H9 (cell line): ENCODE measurements around the gene GGTLC2. TPM values are rescaled to one million over a fixed set of nuclear protein-coding genes. Genes with fewer than 3 reads are reported as not detected.

Experiments
- DNase-seq: peaks from one replicate; pipeline ENCODE4 v3.0.0-alpha.2; 2017
- H2AFZ ChIP-seq: one replicate; pipeline ENCODE4 v1.6.1; 2013; ENCODE audit warnings: mild to moderate bottlenecking, low read length, control low read depth, moderate library complexity
- H2AK5ac ChIP-seq: 2 replicates; pipeline ENCODE4 v1.6.1; 2013; ENCODE audit warnings: low read length, control low read depth, mixed read lengths; ENCODE audit not compliant: insufficient read length
- H2BK120ac ChIP-seq: one replicate; pipeline ENCODE4 v1.6.1; 2013; ENCODE audit warnings: low read depth, mild to moderate bottlenecking, low read length, control low read depth, inconsistent platforms; ENCODE audit not compliant: poor library complexity, severe bottlenecking
- H2BK12ac ChIP-seq: 2 replicates; pipeline ENCODE4 v1.6.1; 2013; ENCODE audit warnings: low read length, control low read depth, mixed read lengths, low read depth; ENCODE audit not compliant: insufficient read length
- H2BK15ac ChIP-seq: 2 replicates; pipeline ENCODE4 v1.6.1; 2013; ENCODE audit warnings: low read depth, low read length, control low read depth
- H2BK20ac ChIP-seq: one replicate; pipeline ENCODE4 v1.6.1; 2013; ENCODE audit warnings: low read depth, mild to moderate bottlenecking, low read length, control low read depth, inconsistent platforms; ENCODE audit not compliant: poor library complexity, severe bottlenecking
- H2BK5ac ChIP-seq: 2 replicates; pipeline ENCODE4 v1.6.1; 2013; ENCODE audit warnings: low read length, control low read depth, mixed read lengths; ENCODE audit not compliant: insufficient read length
- H3K14ac ChIP-seq: 2 replicates; pipeline ENCODE4 v1.6.1; 2013; ENCODE audit warnings: low read length, control low read depth; ENCODE audit not compliant: insufficient read depth
- H3K18ac ChIP-seq: 2 replicates; pipeline ENCODE4 v1.6.1; 2013; ENCODE audit warnings: low read depth, mild to moderate bottlenecking, mixed read lengths, low read length, control low read depth; ENCODE audit not compliant: insufficient read length
- H3K23ac ChIP-seq: 2 replicates; pipeline ENCODE4 v1.6.1; 2013; ENCODE audit warnings: low read length, control low read depth, mixed read lengths, low read depth; ENCODE audit not compliant: insufficient read length
- H3K23me2 ChIP-seq: 2 replicates; pipeline ENCODE4 v1.6.1; 2013; ENCODE audit warnings: low read depth, mild to moderate bottlenecking, mixed read lengths, low read length, control low read depth; ENCODE audit not compliant: insufficient read length, poor library complexity, severe bottlenecking
- H3K27ac ChIP-seq: 2 replicates; pipeline ENCODE4 v1.5.1; 2013; ENCODE audit warnings: low read length, control low read depth, mixed read lengths, low read depth; ENCODE audit not compliant: insufficient read length
- H3K27me3 ChIP-seq: 2 replicates; pipeline ENCODE4 v1.6.1; 2013; ENCODE audit warnings: low read length, control low read depth, inconsistent platforms; ENCODE audit not compliant: insufficient read depth
- H3K4ac ChIP-seq: 2 replicates; pipeline ENCODE4 v1.6.1; 2013; ENCODE audit warnings: low read depth, mild to moderate bottlenecking, control low read depth, inconsistent platforms, low read length, moderate library complexity
- H3K4me1 ChIP-seq: 2 replicates; pipeline ENCODE4 v1.6.1; 2013; ENCODE audit warnings: low read length, control low read depth, inconsistent platforms; ENCODE audit not compliant: insufficient read depth
- H3K4me2 ChIP-seq: 2 replicates; pipeline ENCODE4 v1.6.1; 2013; ENCODE audit warnings: low read length, control low read depth, mixed read lengths; ENCODE audit not compliant: insufficient read length, insufficient read depth
- H3K56ac ChIP-seq: 2 replicates; pipeline ENCODE4 v1.6.1; 2013; ENCODE audit warnings: low read depth, mild to moderate bottlenecking, mixed read lengths, low read length, control low read depth; ENCODE audit not compliant: insufficient read length
- H3K79me1 ChIP-seq: 2 replicates; pipeline ENCODE4 v1.6.1; 2013; ENCODE audit warnings: low read depth, mild to moderate bottlenecking, moderate library complexity, low read length, control low read depth, inconsistent platforms; ENCODE audit not compliant: insufficient read depth, poor library complexity, severe bottlenecking
- H3K79me2 ChIP-seq: 2 replicates; pipeline ENCODE4 v1.6.1; 2013; ENCODE audit warnings: low read length, control low read depth, inconsistent platforms; ENCODE audit not compliant: insufficient read depth
- H3K9ac ChIP-seq: 2 replicates; pipeline ENCODE4 v1.6.1; 2013; ENCODE audit warnings: low read length, control low read depth, mixed read lengths; ENCODE audit not compliant: insufficient read length; ENCODE audit errors: extremely low read depth
- H3K9me3 ChIP-seq: one replicate; pipeline ENCODE4 v1.6.1; 2013; ENCODE audit warnings: low read depth, low read length, inconsistent platforms; ENCODE audit not compliant: control insufficient read depth
- H3T11ph ChIP-seq: one replicate; pipeline ENCODE4 v1.6.1; 2013; ENCODE audit warnings: mild to moderate bottlenecking, low read length, control low read depth, inconsistent platforms
- H4K20me1 ChIP-seq: one replicate; pipeline ENCODE4 v1.6.1; 2013; ENCODE audit not compliant: control insufficient read depth, insufficient read length, insufficient read depth
- H4K5ac ChIP-seq: 2 replicates; pipeline ENCODE4 v1.6.1; 2013; ENCODE audit warnings: low read depth, mild to moderate bottlenecking, mixed read lengths, low read length, control low read depth; ENCODE audit not compliant: insufficient read length
- H4K8ac ChIP-seq: replicated peaks from 2 replicates; pipeline ENCODE4 v1.6.1; 2013; ENCODE audit warnings: low read length, control low read depth, mixed read lengths, low read depth; ENCODE audit not compliant: insufficient read length
- H4K91ac ChIP-seq: 2 replicates; pipeline ENCODE4 v1.6.1; 2013; ENCODE audit warnings: low read depth, mild to moderate bottlenecking, moderate library complexity, mixed read lengths, low read length, control low read depth; ENCODE audit not compliant: insufficient read length
- H3K27ac Mint-ChIP-seq, 3 experiments: 2 replicates in 2 of 3; 3 replicates in 1 of 3; pipeline ENCODE4 v1.8.0; 2020 to 2021; ENCODE audit warnings: mixed read lengths in 3 of 3, mild to moderate bottlenecking in 1 of 3, moderate library complexity in 1 of 3
- H3K27me3 Mint-ChIP-seq: 2 replicates; pipeline ENCODE4 v1.8.0; 2021; ENCODE audit warnings: low read depth, mild to moderate bottlenecking, moderate library complexity, mixed read lengths
- H3K36me3 Mint-ChIP-seq, 3 experiments: 2 replicates in 2 of 3; 3 replicates in 1 of 3; pipeline ENCODE4 v1.8.0; 2020 to 2021; ENCODE audit warnings: low read depth in 3 of 3, mixed read lengths in 3 of 3; ENCODE audit not compliant: insufficient read depth in 1 of 3
- H3K4me1 Mint-ChIP-seq, 2 experiments: 2 replicates each; pipeline ENCODE4 v1.8.0; 2020; ENCODE audit warnings: mixed read lengths in 2 of 2
- H3K4me3 Mint-ChIP-seq, 2 experiments: 2 replicates in 1 of 2; 3 replicates in 1 of 2; pipeline ENCODE4 v1.8.0; 2020 to 2021; ENCODE audit warnings: mild to moderate bottlenecking in 2 of 2, mixed read lengths in 2 of 2, moderate library complexity in 1 of 2
- H3K9me3 Mint-ChIP-seq, 2 experiments: 2 replicates in 1 of 2; 3 replicates in 1 of 2; pipeline ENCODE4 v1.8.0; 2020; ENCODE audit warnings: mild to moderate bottlenecking in 2 of 2, mixed read lengths in 2 of 2, moderate library complexity in 1 of 2
- WGBS: extraction: QIAGEN DNeasy Blood & Tissue Kit; methylation state at CpG from one replicate; pipeline ENCODE4 v1.1.7; 2013; ENCODE audit warnings: missing lambda C conversion rate, low lambda C conversion rate, mixed read lengths; ENCODE audit not compliant: insufficient read length; ENCODE audit errors: extremely low coverage; 5-methylcytosine and 5-hydroxymethylcytosine counted together
- total RNA-seq: library from RNA; stranded (reverse); gene quantifications from 2 replicates; pipeline ENCODE4 v1.2.1, GENCODE V29; 2021
- TF ChIP-seq, protein P1 (sequence below): fragments of 200-600 bp; sonication (generic); conservative IDR thresholded peaks from 3 replicates; pipeline ENCODE4 v1.8.0; 2021; ENCODE audit warnings: antibody characterized with exemption, mild to moderate bottlenecking

GGTLC2 gene
- total RNA-seq, 1 experiment from 2014 or later, result not detected

DNA sequence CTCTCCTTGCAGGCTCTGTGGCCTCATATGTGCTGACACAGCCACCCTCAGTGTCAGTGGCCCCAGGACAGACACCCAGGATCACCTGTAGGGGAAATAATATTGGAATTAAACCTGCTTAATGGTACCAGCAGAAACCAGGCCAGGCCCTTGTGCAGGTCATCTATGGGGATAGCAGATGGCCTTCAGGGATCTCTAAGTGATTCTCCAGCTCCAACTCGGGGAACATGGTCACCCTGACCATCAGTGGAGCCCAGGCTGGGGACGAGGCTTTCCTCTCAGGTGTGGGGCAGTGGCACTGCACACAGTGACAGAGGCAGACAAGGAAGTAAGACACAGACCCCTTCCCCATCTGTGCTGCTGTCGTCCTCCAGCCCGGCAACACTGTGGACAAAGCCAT is 16.9 kb downstream of the GGTLC2 start:
- no peak overlapping the region for H4K91ac ChIP-seq
- no peak overlapping the region for H3K4ac ChIP-seq
- Mint-ChIP-seq H3K4me3 (no peak overlapping the region), H3K36me3 (no peaks in the 10 kb centered on the region), H3K4me1 (peaks cover 2 to 8% of the 10 kb centered on the region in 2 experiments; a peak in 3 of 4 replicates), H3K9me3 (no peaks in the 10 kb centered on the region), H3K27me3 (peaks cover 100% of the 10 kb centered on the region), H3K27ac (peak overlapping the region in 1 of 3 experiments; percentile 73; a peak in 1 of 7 replicates)
- no peaks in the 10 kb centered on the region for H3K79me1 ChIP-seq
- no CpG with 5 or more reads among the region's 4 CpGs for WGBS
- peak overlapping the region; percentile 84; the same call in 1 of the 2 replicates for H3K14ac ChIP-seq
- H2BK20ac ChIP-seq, result no peak overlapping the region
- no peaks in the 10 kb centered on the region for H3K23me2 ChIP-seq
- H3K23ac ChIP-seq, result no peak overlapping the region
- H3K79me2 ChIP-seq, result no peaks in the 10 kb centered on the region
- H2AFZ ChIP-seq, result no peak overlapping the region
- peaks cover 21% of the 10 kb centered on the region; the same call in 1 of the 2 replicates for H3K27me3 ChIP-seq
- no peak overlapping the region for H3K27ac ChIP-seq
- H3K18ac ChIP-seq, result no peak overlapping the region
- H3T11ph ChIP-seq, result no peak overlapping the region
- no peaks in the 10 kb centered on the region for H4K20me1 ChIP-seq
- DNase-seq, result no peak
- no peak overlapping the region for H2BK5ac ChIP-seq
- no peaks in the 10 kb centered on the region for H3K9me3 ChIP-seq
- no peak overlapping the region for H3K4me2 ChIP-seq
- H2AK5ac ChIP-seq, result no peak overlapping the region
- no peaks in the 10 kb centered on the region for H3K4me1 ChIP-seq
- peak overlapping the region; percentile 5 for H4K5ac ChIP-seq
- H2BK12ac ChIP-seq, result no peak overlapping the region
- no peak overlapping the region for H2BK15ac ChIP-seq
- TF ChIP-seq, protein P1, sequence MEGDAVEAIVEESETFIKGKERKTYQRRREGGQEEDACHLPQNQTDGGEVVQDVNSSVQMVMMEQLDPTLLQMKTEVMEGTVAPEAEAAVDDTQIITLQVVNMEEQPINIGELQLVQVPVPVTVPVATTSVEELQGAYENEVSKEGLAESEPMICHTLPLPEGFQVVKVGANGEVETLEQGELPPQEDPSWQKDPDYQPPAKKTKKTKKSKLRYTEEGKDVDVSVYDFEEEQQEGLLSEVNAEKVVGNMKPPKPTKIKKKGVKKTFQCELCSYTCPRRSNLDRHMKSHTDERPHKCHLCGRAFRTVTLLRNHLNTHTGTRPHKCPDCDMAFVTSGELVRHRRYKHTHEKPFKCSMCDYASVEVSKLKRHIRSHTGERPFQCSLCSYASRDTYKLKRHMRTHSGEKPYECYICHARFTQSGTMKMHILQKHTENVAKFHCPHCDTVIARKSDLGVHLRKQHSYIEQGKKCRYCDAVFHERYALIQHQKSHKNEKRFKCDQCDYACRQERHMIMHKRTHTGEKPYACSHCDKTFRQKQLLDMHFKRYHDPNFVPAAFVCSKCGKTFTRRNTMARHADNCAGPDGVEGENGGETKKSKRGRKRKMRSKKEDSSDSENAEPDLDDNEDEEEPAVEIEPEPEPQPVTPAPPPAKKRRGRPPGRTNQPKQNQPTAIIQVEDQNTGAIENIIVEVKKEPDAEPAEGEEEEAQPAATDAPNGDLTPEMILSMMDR, result no peak
- no peak overlapping the region for H2BK120ac ChIP-seq
- H3K56ac ChIP-seq, result no peak overlapping the region
- H4K8ac ChIP-seq, result no peak overlapping the region
- H3K9ac ChIP-seq, result no peak overlapping the region
